H9 (cell line): ENCODE results near the gene ABCD1. TPM values are rescaled to one million over a fixed set of nuclear protein-coding genes. Genes with fewer than 3 reads are reported as not detected.
A peak's percentile ranks its signal among the peaks of the same experiment; 100 is the strongest.

Source experiments
- DNase-seq: peaks from one replicate; pipeline ENCODE4 v3.0.0-alpha.2; 2017
- H2AFZ ChIP-seq: one replicate; pipeline ENCODE4 v1.6.1; 2013; ENCODE audit warnings: mild to moderate bottlenecking, low read length, control low read depth, moderate library complexity
- H2AK5ac ChIP-seq: 2 replicates; pipeline ENCODE4 v1.6.1; 2013; ENCODE audit warnings: low read length, control low read depth, mixed read lengths; ENCODE audit not compliant: insufficient read length
- H2BK120ac ChIP-seq: one replicate; pipeline ENCODE4 v1.6.1; 2013; ENCODE audit warnings: low read depth, mild to moderate bottlenecking, low read length, control low read depth, inconsistent platforms; ENCODE audit not compliant: poor library complexity, severe bottlenecking
- H2BK12ac ChIP-seq: 2 replicates; pipeline ENCODE4 v1.6.1; 2013; ENCODE audit warnings: low read length, control low read depth, mixed read lengths, low read depth; ENCODE audit not compliant: insufficient read length
- H2BK15ac ChIP-seq: 2 replicates; pipeline ENCODE4 v1.6.1; 2013; ENCODE audit warnings: low read depth, low read length, control low read depth
- H2BK20ac ChIP-seq: one replicate; pipeline ENCODE4 v1.6.1; 2013; ENCODE audit warnings: low read depth, mild to moderate bottlenecking, low read length, control low read depth, inconsistent platforms; ENCODE audit not compliant: poor library complexity, severe bottlenecking
- H2BK5ac ChIP-seq: 2 replicates; pipeline ENCODE4 v1.6.1; 2013; ENCODE audit warnings: low read length, control low read depth, mixed read lengths; ENCODE audit not compliant: insufficient read length
- H3K14ac ChIP-seq: 2 replicates; pipeline ENCODE4 v1.6.1; 2013; ENCODE audit warnings: low read length, control low read depth; ENCODE audit not compliant: insufficient read depth
- H3K18ac ChIP-seq: 2 replicates; pipeline ENCODE4 v1.6.1; 2013; ENCODE audit warnings: low read depth, mild to moderate bottlenecking, mixed read lengths, low read length, control low read depth; ENCODE audit not compliant: insufficient read length
- H3K23ac ChIP-seq: 2 replicates; pipeline ENCODE4 v1.6.1; 2013; ENCODE audit warnings: low read length, control low read depth, mixed read lengths, low read depth; ENCODE audit not compliant: insufficient read length
- H3K23me2 ChIP-seq: 2 replicates; pipeline ENCODE4 v1.6.1; 2013; ENCODE audit warnings: low read depth, mild to moderate bottlenecking, mixed read lengths, low read length, control low read depth; ENCODE audit not compliant: insufficient read length, poor library complexity, severe bottlenecking
- H3K27ac ChIP-seq: 2 replicates; pipeline ENCODE4 v1.5.1; 2013; ENCODE audit warnings: low read length, control low read depth, mixed read lengths, low read depth; ENCODE audit not compliant: insufficient read length
- H3K27me3 ChIP-seq: 2 replicates; pipeline ENCODE4 v1.6.1; 2013; ENCODE audit warnings: low read length, control low read depth, inconsistent platforms; ENCODE audit not compliant: insufficient read depth
- H3K4ac ChIP-seq: 2 replicates; pipeline ENCODE4 v1.6.1; 2013; ENCODE audit warnings: low read depth, mild to moderate bottlenecking, control low read depth, inconsistent platforms, low read length, moderate library complexity
- H3K4me1 ChIP-seq: 2 replicates; pipeline ENCODE4 v1.6.1; 2013; ENCODE audit warnings: low read length, control low read depth, inconsistent platforms; ENCODE audit not compliant: insufficient read depth
- H3K4me2 ChIP-seq: 2 replicates; pipeline ENCODE4 v1.6.1; 2013; ENCODE audit warnings: low read length, control low read depth, mixed read lengths; ENCODE audit not compliant: insufficient read length, insufficient read depth
- H3K56ac ChIP-seq: 2 replicates; pipeline ENCODE4 v1.6.1; 2013; ENCODE audit warnings: low read depth, mild to moderate bottlenecking, mixed read lengths, low read length, control low read depth; ENCODE audit not compliant: insufficient read length
- H3K79me1 ChIP-seq: 2 replicates; pipeline ENCODE4 v1.6.1; 2013; ENCODE audit warnings: low read depth, mild to moderate bottlenecking, moderate library complexity, low read length, control low read depth, inconsistent platforms; ENCODE audit not compliant: insufficient read depth, poor library complexity, severe bottlenecking
- H3K79me2 ChIP-seq: 2 replicates; pipeline ENCODE4 v1.6.1; 2013; ENCODE audit warnings: low read length, control low read depth, inconsistent platforms; ENCODE audit not compliant: insufficient read depth
- H3K9ac ChIP-seq: 2 replicates; pipeline ENCODE4 v1.6.1; 2013; ENCODE audit warnings: low read length, control low read depth, mixed read lengths; ENCODE audit not compliant: insufficient read length; ENCODE audit errors: extremely low read depth
- H3K9me3 ChIP-seq: one replicate; pipeline ENCODE4 v1.6.1; 2013; ENCODE audit warnings: low read depth, low read length, inconsistent platforms; ENCODE audit not compliant: control insufficient read depth
- H3T11ph ChIP-seq: one replicate; pipeline ENCODE4 v1.6.1; 2013; ENCODE audit warnings: mild to moderate bottlenecking, low read length, control low read depth, inconsistent platforms
- H4K20me1 ChIP-seq: one replicate; pipeline ENCODE4 v1.6.1; 2013; ENCODE audit not compliant: control insufficient read depth, insufficient read length, insufficient read depth
- H4K5ac ChIP-seq: 2 replicates; pipeline ENCODE4 v1.6.1; 2013; ENCODE audit warnings: low read depth, mild to moderate bottlenecking, mixed read lengths, low read length, control low read depth; ENCODE audit not compliant: insufficient read length
- H4K8ac ChIP-seq: replicated peaks from 2 replicates; pipeline ENCODE4 v1.6.1; 2013; ENCODE audit warnings: low read length, control low read depth, mixed read lengths, low read depth; ENCODE audit not compliant: insufficient read length
- H4K91ac ChIP-seq: 2 replicates; pipeline ENCODE4 v1.6.1; 2013; ENCODE audit warnings: low read depth, mild to moderate bottlenecking, moderate library complexity, mixed read lengths, low read length, control low read depth; ENCODE audit not compliant: insufficient read length
- H3K27ac Mint-ChIP-seq, 3 experiments: 2 replicates in 2 of 3; 3 replicates in 1 of 3; pipeline ENCODE4 v1.8.0; 2020 to 2021; ENCODE audit warnings: mixed read lengths in 3 of 3, mild to moderate bottlenecking in 1 of 3, moderate library complexity in 1 of 3
- H3K27me3 Mint-ChIP-seq: 2 replicates; pipeline ENCODE4 v1.8.0; 2021; ENCODE audit warnings: low read depth, mild to moderate bottlenecking, moderate library complexity, mixed read lengths
- H3K36me3 Mint-ChIP-seq, 3 experiments: 2 replicates in 2 of 3; 3 replicates in 1 of 3; pipeline ENCODE4 v1.8.0; 2020 to 2021; ENCODE audit warnings: low read depth in 3 of 3, mixed read lengths in 3 of 3; ENCODE audit not compliant: insufficient read depth in 1 of 3
- H3K4me1 Mint-ChIP-seq, 2 experiments: 2 replicates each; pipeline ENCODE4 v1.8.0; 2020; ENCODE audit warnings: mixed read lengths in 2 of 2
- H3K4me3 Mint-ChIP-seq, 2 experiments: 2 replicates in 1 of 2; 3 replicates in 1 of 2; pipeline ENCODE4 v1.8.0; 2020 to 2021; ENCODE audit warnings: mild to moderate bottlenecking in 2 of 2, mixed read lengths in 2 of 2, moderate library complexity in 1 of 2
- H3K9me3 Mint-ChIP-seq, 2 experiments: 2 replicates in 1 of 2; 3 replicates in 1 of 2; pipeline ENCODE4 v1.8.0; 2020; ENCODE audit warnings: mild to moderate bottlenecking in 2 of 2, mixed read lengths in 2 of 2, moderate library complexity in 1 of 2
- WGBS: extraction: QIAGEN DNeasy Blood & Tissue Kit; methylation state at CpG from one replicate; pipeline ENCODE4 v1.1.7; 2013; ENCODE audit warnings: missing lambda C conversion rate, low lambda C conversion rate, mixed read lengths; ENCODE audit not compliant: insufficient read length; ENCODE audit errors: extremely low coverage; 5-methylcytosine and 5-hydroxymethylcytosine counted together
- total RNA-seq: library from RNA; stranded (reverse); gene quantifications from 2 replicates; pipeline ENCODE4 v1.2.1, GENCODE V29; 2021
- TF ChIP-seq, protein P1 (sequence below): fragments of 200-600 bp; sonication (generic); conservative IDR thresholded peaks from 3 replicates; pipeline ENCODE4 v1.8.0; 2021; ENCODE audit warnings: antibody characterized with exemption, mild to moderate bottlenecking

The ABCD1 gene
- total RNA-seq, 1 experiment from 2014 or later: 11.1 TPM

DNA sequence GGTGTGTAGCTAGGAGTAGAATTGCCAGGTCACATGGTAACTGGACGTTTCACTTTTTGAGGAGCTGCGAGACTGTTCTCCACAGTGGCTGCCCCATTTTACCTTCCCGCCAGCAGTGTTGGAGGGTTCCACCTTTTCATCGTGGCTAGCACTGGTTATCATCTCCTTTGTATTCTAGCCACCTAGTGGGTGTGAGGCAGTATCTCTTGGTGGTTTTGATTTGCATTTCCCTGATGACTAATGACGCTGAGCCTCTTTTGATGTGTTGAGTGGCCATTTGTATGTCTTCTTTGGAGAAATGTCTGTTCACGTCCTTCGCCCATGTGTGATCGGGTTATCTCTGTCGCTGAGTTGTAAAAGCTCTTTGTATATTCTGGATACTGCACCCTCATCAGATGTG is 10.6 kb downstream of the ABCD1 start:
- H3K4me1 Mint-ChIP-seq: peaks cover 7 to 8% of the 10 kb centered on the region in 2 experiments
- peaks cover 39% of the 10 kb centered on the region for H3K9me3 ChIP-seq
- no peak overlapping the region for H3T11ph ChIP-seq
- H2BK15ac ChIP-seq: no peak overlapping the region
- H3K79me2 ChIP-seq: no peaks in the 10 kb centered on the region
- H3K79me1 ChIP-seq: no peaks in the 10 kb centered on the region
- H3K4ac ChIP-seq: no peak overlapping the region
- no peak overlapping the region for H4K5ac ChIP-seq
- H4K91ac ChIP-seq: no peak overlapping the region
- H3K18ac ChIP-seq: no peak overlapping the region
- no peak overlapping the region for H3K4me2 ChIP-seq
- no peaks in the 10 kb centered on the region for H3K4me1 ChIP-seq
- no peak overlapping the region for H3K14ac ChIP-seq
- H3K27me3 ChIP-seq: no peaks in the 10 kb centered on the region
- no CpG with 5 or more reads among the region's 9 CpGs for WGBS
- H3K23me2 ChIP-seq: no peaks in the 10 kb centered on the region
- H3K4me3 Mint-ChIP-seq: no peak overlapping the region
- no peak overlapping the region for H2AFZ ChIP-seq
- no peak overlapping the region for H3K27ac Mint-ChIP-seq
- peaks cover 10 to 42% (median 26%) of the 10 kb centered on the region in 3 experiments for H3K36me3 Mint-ChIP-seq
- H2AK5ac ChIP-seq: no peak overlapping the region
- no peaks in the 10 kb centered on the region for H4K20me1 ChIP-seq
- no peak overlapping the region for H2BK12ac ChIP-seq
- no peak for DNase-seq
- peaks cover 79 to 85% of the 10 kb centered on the region in 2 experiments for H3K9me3 Mint-ChIP-seq
- H2BK20ac ChIP-seq: no peak overlapping the region
- H2BK120ac ChIP-seq: no peak overlapping the region
- no peaks in the 10 kb centered on the region; the same call in 1 of the 2 replicates for H3K27me3 Mint-ChIP-seq
- H3K23ac ChIP-seq: no peak overlapping the region
- no peak overlapping the region for H3K27ac ChIP-seq
- TF ChIP-seq, protein P1, sequence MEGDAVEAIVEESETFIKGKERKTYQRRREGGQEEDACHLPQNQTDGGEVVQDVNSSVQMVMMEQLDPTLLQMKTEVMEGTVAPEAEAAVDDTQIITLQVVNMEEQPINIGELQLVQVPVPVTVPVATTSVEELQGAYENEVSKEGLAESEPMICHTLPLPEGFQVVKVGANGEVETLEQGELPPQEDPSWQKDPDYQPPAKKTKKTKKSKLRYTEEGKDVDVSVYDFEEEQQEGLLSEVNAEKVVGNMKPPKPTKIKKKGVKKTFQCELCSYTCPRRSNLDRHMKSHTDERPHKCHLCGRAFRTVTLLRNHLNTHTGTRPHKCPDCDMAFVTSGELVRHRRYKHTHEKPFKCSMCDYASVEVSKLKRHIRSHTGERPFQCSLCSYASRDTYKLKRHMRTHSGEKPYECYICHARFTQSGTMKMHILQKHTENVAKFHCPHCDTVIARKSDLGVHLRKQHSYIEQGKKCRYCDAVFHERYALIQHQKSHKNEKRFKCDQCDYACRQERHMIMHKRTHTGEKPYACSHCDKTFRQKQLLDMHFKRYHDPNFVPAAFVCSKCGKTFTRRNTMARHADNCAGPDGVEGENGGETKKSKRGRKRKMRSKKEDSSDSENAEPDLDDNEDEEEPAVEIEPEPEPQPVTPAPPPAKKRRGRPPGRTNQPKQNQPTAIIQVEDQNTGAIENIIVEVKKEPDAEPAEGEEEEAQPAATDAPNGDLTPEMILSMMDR: peak; percentile 35; the same call in 2 of the 3 replicates
- H4K8ac ChIP-seq: no peak overlapping the region
- no peak overlapping the region for H3K9ac ChIP-seq
- H2BK5ac ChIP-seq: no peak overlapping the region
- H3K56ac ChIP-seq: no peak overlapping the region
